HCT116 (cell line): ENCODE results near the gene GPRC5C. TPM values are rescaled to one million over a fixed set of nuclear protein-coding genes. Genes with fewer than 3 reads are reported as not detected.

Source experiments
- ATAC-seq: fragments of 200-7000 bp; cut with Tn5 transposase; 2 replicates; pipeline ENCODE4 v1.9.1; 2020; ENCODE audit warnings: mild to moderate bottlenecking, moderate library complexity
- BruUV-seq: library from RNA; stranded (reverse); fragments of 400-500 nt; replicated peaks from 2 replicates; lab custom pipeline; 2021; lab: Mats Ljungman, UMichigan
- CTCF ChIA-PET: fragments of 300-600 bp; sonication (Branson Sonifier 250); formaldehyde crosslinking; loops from one replicate; lab custom pipeline; 2021; ENCODE audit warnings: antibody characterized with exemption; lab: Charles Lee
- POLR2A ChIA-PET: fragments of 300-600, 350-600 bp; sonication (Branson Sonifier 250); formaldehyde crosslinking; loops from one replicate; lab custom pipeline; 2021; ENCODE audit warnings: antibody characterized with exemption; lab: Charles Lee
- RAD21 ChIA-PET, 2 experiments: fragments of 300-600 bp; sonication (Branson Sonifier 250); formaldehyde crosslinking; loops; one replicate each; lab custom pipeline; 2023; ENCODE audit warnings: low total read pairs in 2 of 2; ENCODE audit not compliant: uncharacterized antibody in 2 of 2, unreplicated experiment in 2 of 2, low non-redundant PET in 1 of 2; lab: Charles Lee
- DNase-seq: peaks from one replicate; pipeline ENCODE4 v3.0.0-alpha.2; 2010; ENCODE audit warnings: low read depth, low spot score
- H2AFZ ChIP-seq: fragments of 200-600 bp; shearing (Covaris generic), sonication (generic); 2 replicates; pipeline ENCODE4 v1.6.1; 2017; ENCODE audit warnings: low read depth, mixed run types, mixed read lengths, antibody characterized with exemption, low read length; ENCODE audit not compliant: poor library complexity, severe bottlenecking
- H3K27ac ChIP-seq: 2 replicates; pipeline ENCODE4 v1.5.1; 2012; ENCODE audit warnings: low read depth, low read length
- H3K27me3 ChIP-seq: fragments of 200-600 bp; sonication (generic); 2 replicates; pipeline ENCODE4 v1.6.1; 2016; ENCODE audit warnings: mixed run types, low read length, mixed read lengths; ENCODE audit not compliant: insufficient read depth
- H3K36me3 ChIP-seq, 2 experiments: fragments of 200-500 bp in 1 of 2; fragments of 200-600 bp in 1 of 2; sonication (Bioruptor generic) in 1 of 2; sonication (generic) in 1 of 2; 2 replicates each; pipeline versions ENCODE4 v1.5.1 to v1.6.1; 2014 to 2016; ENCODE audit warnings: low read length in 2 of 2, inconsistent platforms in 1 of 2, mixed read lengths in 1 of 2, mixed run types in 1 of 2; ENCODE audit not compliant: insufficient read depth in 2 of 2, control insufficient read depth in 1 of 2
- H3K4me1 ChIP-seq, 2 experiments: fragments of 200-600 bp in 1 of 2; sonication (generic) in 1 of 2; 2 replicates each; pipeline versions ENCODE4 v1.5.1 to v1.6.1; 2012 to 2017; ENCODE audit warnings: low read length in 2 of 2, inconsistent platforms in 1 of 2, mild to moderate bottlenecking in 1 of 2, mixed read lengths in 1 of 2, mixed run types in 1 of 2, moderate library complexity in 1 of 2; ENCODE audit not compliant: insufficient read depth in 2 of 2, control insufficient read depth in 1 of 2
- H3K4me2 ChIP-seq: fragments of 200-600 bp; sonication (generic); 2 replicates; pipeline ENCODE4 v1.6.1; 2017; ENCODE audit warnings: mixed run types, low read length, mixed read lengths
- H3K4me3 ChIP-seq, 2 experiments: fragments of 200-600 bp in 1 of 2; sonication (generic) in 1 of 2; replicated peaks in 1 of 2; 2 replicates each; pipeline ENCODE4 v1.5.1; 2011 to 2016; ENCODE audit warnings: low read length in 2 of 2, control low read depth in 1 of 2, low read depth in 1 of 2, mild to moderate bottlenecking in 1 of 2, mixed read lengths in 1 of 2, mixed run types in 1 of 2
- H3K79me2 ChIP-seq: fragments of 200-600 bp; sonication (generic); 2 replicates; pipeline ENCODE4 v1.6.1; 2017; ENCODE audit warnings: mild to moderate bottlenecking, mixed run types, low read length, moderate library complexity, mixed read lengths; ENCODE audit not compliant: insufficient read depth
- H3K9ac ChIP-seq: fragments of 200-600 bp; sonication (generic); 2 replicates; pipeline ENCODE4 v1.6.1; 2016; ENCODE audit warnings: low read length, mixed read lengths
- H3K9me2 ChIP-seq: fragments of 200-600 bp; sonication (generic), shearing (Covaris generic); 2 replicates; pipeline ENCODE4 v1.6.1; 2017; ENCODE audit warnings: mixed run types, mild to moderate bottlenecking, moderate library complexity; ENCODE audit not compliant: insufficient read depth
- H3K9me3 ChIP-seq, 2 experiments: fragments of 200-500 bp in 1 of 2; fragments of 200-600 bp in 1 of 2; sonication (Bioruptor generic) in 1 of 2; sonication (generic) in 1 of 2; 2 replicates each; pipeline ENCODE4 v1.6.1; 2014 to 2017; ENCODE audit warnings: low read length in 2 of 2, mixed read lengths in 2 of 2, inconsistent platforms in 1 of 2, low read depth in 1 of 2, mild to moderate bottlenecking in 1 of 2, mixed run types in 1 of 2, moderate library complexity in 1 of 2; ENCODE audit not compliant: control insufficient read depth in 1 of 2, insufficient read depth in 1 of 2
- H4K20me1 ChIP-seq: fragments of 200-600 bp; sonication (generic), shearing (Covaris generic); 2 replicates; pipeline ENCODE4 v1.6.1; 2017; ENCODE audit warnings: mixed run types, mild to moderate bottlenecking, moderate library complexity; ENCODE audit not compliant: insufficient read depth
- CBX3 ChIP-seq: IDR thresholded peaks from 2 replicates; pipeline ENCODE4 v1.6.1; 2012; ENCODE audit warnings: low read depth
- EGR1 ChIP-seq: IDR thresholded peaks from 2 replicates; pipeline ENCODE4 v1.6.1; 2012; ENCODE audit warnings: low read depth
- EZH2phosphoT487 ChIP-seq: fragments of 200-600 bp; IDR thresholded peaks from 2 replicates; pipeline ENCODE4 v1.6.1; 2018; ENCODE audit warnings: antibody characterized with exemption, borderline replicate concordance
- FOSL1 ChIP-seq: IDR thresholded peaks from 2 replicates; pipeline ENCODE4 v1.6.1; 2012; ENCODE audit warnings: low read depth
- MAX ChIP-seq: IDR thresholded peaks from 2 replicates; pipeline ENCODE4 v1.6.1; 2012
- POLR2A ChIP-seq: IDR thresholded peaks from 2 replicates; pipeline ENCODE4 v1.7.0; 2011; ENCODE audit warnings: borderline replicate concordance; ENCODE audit not compliant: insufficient read depth, insufficient read length; ENCODE audit errors: extremely low read depth
- POLR2AphosphoS5 ChIP-seq: IDR thresholded peaks from 2 replicates; pipeline ENCODE4 v1.6.1; 2011; ENCODE audit warnings: mild to moderate bottlenecking, low read depth, low read length, moderate library complexity
- SP1 ChIP-seq: IDR thresholded peaks from 2 replicates; pipeline ENCODE4 v1.6.1; 2012; ENCODE audit warnings: low read depth
- SRF ChIP-seq: IDR thresholded peaks from 2 replicates; pipeline ENCODE4 v1.6.1; 2012; ENCODE audit warnings: low read depth
- YY1 ChIP-seq: IDR thresholded peaks from 2 replicates; pipeline ENCODE4 v1.6.1; 2011; ENCODE audit warnings: low read length, low read depth, moderate library complexity, mild to moderate bottlenecking; ENCODE audit not compliant: insufficient replicate concordance; ENCODE audit errors: extremely low read depth
- ZFX ChIP-seq: fragments of 450-650 bp; IDR thresholded peaks from 2 replicates; pipeline ENCODE4 v1.6.1; 2017
- intact Hi-C: fragments of 100-400 bp; cut with micrococcal nuclease; formaldehyde crosslinking; loops from 2 replicates; pipeline ENCODE4 v1.10.0; 2022
- total RNA-seq: library from RNA; stranded (reverse); gene quantifications from one replicate; pipeline ENCODE4 v1.2.1, GENCODE V29; 2021; ENCODE audit not compliant: unreplicated experiment
- TF ChIP-seq, protein P1 (sequence below): IDR thresholded peaks from 2 replicates; pipeline ENCODE4 v1.6.1; 2012
- TF ChIP-seq, protein P2 (sequence below): IDR thresholded peaks from 2 replicates; pipeline ENCODE4 v1.6.1; 2012; ENCODE audit warnings: low read depth

The GPRC5C gene
- total RNA-seq, 1 experiment from 2014 or later, result 54.4 TPM

DNA sequence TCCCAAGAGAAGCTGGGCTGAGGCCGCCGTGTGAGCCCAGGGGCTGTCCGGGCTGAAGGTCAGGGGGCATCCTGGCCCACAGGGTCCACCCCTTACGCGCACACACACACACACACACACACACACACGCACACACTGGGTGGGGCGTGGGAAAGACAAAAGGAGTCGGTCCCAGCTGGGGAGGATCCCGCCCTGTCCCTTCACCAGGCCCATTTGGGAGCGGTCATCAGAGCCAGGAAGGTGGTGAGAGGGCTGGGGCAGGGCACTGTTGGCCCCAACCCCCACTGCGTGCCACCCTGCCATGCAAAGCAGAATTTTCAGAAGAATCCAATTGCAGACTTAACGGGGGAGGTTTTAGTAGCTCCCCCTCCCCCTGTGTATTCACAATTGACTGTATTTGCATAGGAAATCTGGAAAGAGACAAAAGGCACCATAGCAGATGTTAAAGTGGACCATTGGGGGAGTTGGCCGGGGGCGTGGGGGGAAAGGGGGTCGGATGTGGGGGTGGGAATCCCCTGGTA, 23.2 kb downstream of the GPRC5C start:
- Histone ChIP-seq H3K79me2 (no peaks in the 10 kb centered on the region), H3K9me3 (no peaks in the 10 kb centered on the region), H3K4me2 (peak overlapping the region; percentile 90), H3K9ac (peak overlapping the region; percentile 53; the same call in 1 of the 2 replicates), H3K4me3 (no peak overlapping the region), H3K4me1 (peaks cover 22 to 29% of the 10 kb centered on the region in 2 experiments), H3K27me3 (no peaks in the 10 kb centered on the region), H3K27ac (peak overlapping the region; percentile 46; the same call in 1 of the 2 replicates), H3K36me3 (no peaks in the 10 kb centered on the region), H2AFZ (no peak overlapping the region), H3K9me2 (no peaks in the 10 kb centered on the region), H4K20me1 (no peaks in the 10 kb centered on the region)
- TF ChIP-seq SRF (no peak), FOSL1 (no peak), YY1 (no peak), POLR2AphosphoS5 (no peak), EGR1 (no peak), ZFX (no peak), POLR2A (no peak), MAX (no peak)
- TF ChIP-seq, protein P1, sequence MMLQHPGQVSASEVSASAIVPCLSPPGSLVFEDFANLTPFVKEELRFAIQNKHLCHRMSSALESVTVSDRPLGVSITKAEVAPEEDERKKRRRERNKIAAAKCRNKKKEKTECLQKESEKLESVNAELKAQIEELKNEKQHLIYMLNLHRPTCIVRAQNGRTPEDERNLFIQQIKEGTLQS, result no peak
- ATAC-seq (no peak), DNase-seq (no peak)
- RAD21 ChIA-PET, result interaction anchor here (1.2 to 5.9 kb wide), 6 partner anchors 12 to 87 kb away, joined by 4 to 61 read pairs (median 6); no protein-coding TSS in a partner anchor
- CTCF ChIA-PET, result interaction anchor here (1.4 to 4.4 kb wide), 6 partner anchors 12 to 149 kb away, joined by 4 to 111 read pairs (median 6); partner anchors contain the start of gene GPR142
- POLR2A ChIA-PET, result interaction anchor here (1.1 to 4.5 kb wide), 4 partner anchors 10 to 75 kb away, joined by 3 to 27 read pairs (median 8); no protein-coding TSS in a partner anchor
- BruUV-seq, result no TSS peak
- intact Hi-C loops, result no loop called here

DNA sequence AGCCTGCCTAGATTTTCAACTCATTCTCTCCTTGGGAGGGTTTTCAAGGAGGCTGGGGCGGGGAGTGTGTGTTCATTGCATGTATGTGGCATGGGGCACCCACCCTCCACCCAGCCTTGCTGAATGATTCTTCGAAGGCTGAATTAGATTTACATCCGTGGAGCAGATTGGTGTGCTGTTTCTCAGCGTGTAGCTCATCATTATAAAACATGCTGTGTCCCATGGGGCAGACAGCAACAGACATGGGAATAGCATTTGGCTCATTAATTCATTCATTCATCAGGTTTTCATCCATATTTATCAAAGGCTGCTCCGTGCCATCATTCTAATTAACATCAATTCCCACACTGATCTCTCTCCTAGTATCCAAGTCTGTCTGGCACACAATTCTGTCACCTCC, 23.9 kb downstream of the GPRC5C start:
- RAD21 ChIA-PET, result interaction anchor here (1.3 to 5.9 kb wide), 4 partner anchors 18 to 87 kb away, joined by 4 to 61 read pairs (median 15); no protein-coding TSS in a partner anchor
- TF ChIP-seq MAX, result no peak
- no peak for TF ChIP-seq EGR1
- TF ChIP-seq, protein P1, result no peak
- TF ChIP-seq EZH2phosphoT487, result no peak
- no peak for TF ChIP-seq POLR2AphosphoS5
- TF ChIP-seq, protein P2, sequence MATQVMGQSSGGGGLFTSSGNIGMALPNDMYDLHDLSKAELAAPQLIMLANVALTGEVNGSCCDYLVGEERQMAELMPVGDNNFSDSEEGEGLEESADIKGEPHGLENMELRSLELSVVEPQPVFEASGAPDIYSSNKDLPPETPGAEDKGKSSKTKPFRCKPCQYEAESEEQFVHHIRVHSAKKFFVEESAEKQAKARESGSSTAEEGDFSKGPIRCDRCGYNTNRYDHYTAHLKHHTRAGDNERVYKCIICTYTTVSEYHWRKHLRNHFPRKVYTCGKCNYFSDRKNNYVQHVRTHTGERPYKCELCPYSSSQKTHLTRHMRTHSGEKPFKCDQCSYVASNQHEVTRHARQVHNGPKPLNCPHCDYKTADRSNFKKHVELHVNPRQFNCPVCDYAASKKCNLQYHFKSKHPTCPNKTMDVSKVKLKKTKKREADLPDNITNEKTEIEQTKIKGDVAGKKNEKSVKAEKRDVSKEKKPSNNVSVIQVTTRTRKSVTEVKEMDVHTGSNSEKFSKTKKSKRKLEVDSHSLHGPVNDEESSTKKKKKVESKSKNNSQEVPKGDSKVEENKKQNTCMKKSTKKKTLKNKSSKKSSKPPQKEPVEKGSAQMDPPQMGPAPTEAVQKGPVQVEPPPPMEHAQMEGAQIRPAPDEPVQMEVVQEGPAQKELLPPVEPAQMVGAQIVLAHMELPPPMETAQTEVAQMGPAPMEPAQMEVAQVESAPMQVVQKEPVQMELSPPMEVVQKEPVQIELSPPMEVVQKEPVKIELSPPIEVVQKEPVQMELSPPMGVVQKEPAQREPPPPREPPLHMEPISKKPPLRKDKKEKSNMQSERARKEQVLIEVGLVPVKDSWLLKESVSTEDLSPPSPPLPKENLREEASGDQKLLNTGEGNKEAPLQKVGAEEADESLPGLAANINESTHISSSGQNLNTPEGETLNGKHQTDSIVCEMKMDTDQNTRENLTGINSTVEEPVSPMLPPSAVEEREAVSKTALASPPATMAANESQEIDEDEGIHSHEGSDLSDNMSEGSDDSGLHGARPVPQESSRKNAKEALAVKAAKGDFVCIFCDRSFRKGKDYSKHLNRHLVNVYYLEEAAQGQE, result no peak
- TF ChIP-seq SP1, result no peak
- no peak for TF ChIP-seq YY1
- TF ChIP-seq CBX3, result no peak
- no peak for TF ChIP-seq ZFX
- Histone ChIP-seq H3K27ac (no peak overlapping the region), H3K9me2 (no peaks in the 10 kb centered on the region), H3K4me3 (no peak overlapping the region), H3K79me2 (no peaks in the 10 kb centered on the region), H3K36me3 (no peaks in the 10 kb centered on the region), H3K9ac (no peak overlapping the region), H3K4me1 (peaks cover 22 to 29% of the 10 kb centered on the region in 2 experiments), H3K9me3 (no peaks in the 10 kb centered on the region), H4K20me1 (no peaks in the 10 kb centered on the region), H3K27me3 (no peaks in the 10 kb centered on the region), H3K4me2 (no peak overlapping the region), H2AFZ (no peak overlapping the region)
- ATAC-seq, result no peak
- no peak for DNase-seq
- CTCF ChIA-PET, result interaction anchor here (0.5 to 4.4 kb wide), 5 partner anchors 13 to 161 kb away, joined by 4 to 111 read pairs (median 6); partner anchors contain the start of gene GPR142
- intact Hi-C loops, result no loop called here
- BruUV-seq, result no TSS peak
- POLR2A ChIA-PET, result interaction anchor here (2.2 to 4.5 kb wide), 2 partner anchors 11 to 76 kb away, joined by 4 to 27 read pairs; no protein-coding TSS in a partner anchor
